Cardiac muscle cell (in vitro differentiated cells and primary cell): ENCODE data around the gene PROC. TPM values are rescaled to one million over a fixed set of nuclear protein-coding genes. Genes with fewer than 3 reads are reported as not detected.

Experiments
- DNase-seq, 2 donors: peaks; one replicate each; pipeline versions ENCODE4 v3.0.0 to v3.0.0-alpha.2; 2010 to 2017; ENCODE audit warnings: low read depth in 1 of 2, low spot score in 1 of 2
- H3K27ac ChIP-seq: fragments of 200-600 bp; sonication (generic); 2 replicates; pipeline ENCODE4 v1.5.1; 2016
- H3K27me3 ChIP-seq: fragments of 200-600 bp; sonication (generic); 2 replicates; pipeline ENCODE4 v1.6.0; 2016; ENCODE audit warnings: control low read depth
- H3K36me3 ChIP-seq: fragments of 200-600 bp; sonication (generic); 2 replicates; pipeline ENCODE4 v1.5.1; 2016; ENCODE audit warnings: control low read depth
- H3K4me1 ChIP-seq: fragments of 200-600 bp; sonication (generic); 2 replicates; pipeline ENCODE4 v1.8.1; 2017; ENCODE audit warnings: low read depth, mild to moderate bottlenecking, mixed run types
- H3K4me3 ChIP-seq: fragments of 200-600 bp; sonication (generic); 2 replicates; pipeline ENCODE4 v1.5.1; 2016; ENCODE audit warnings: mild to moderate bottlenecking
- H3K9me3 ChIP-seq: fragments of 200-600 bp; sonication (generic); 2 replicates; pipeline ENCODE4 v1.5.1; 2017; ENCODE audit warnings: low read depth, mild to moderate bottlenecking, control low read depth
- CTCF ChIP-seq: IDR thresholded peaks from 2 replicates; pipeline ENCODE4 v1.5.1; 2012; ENCODE audit warnings: low read depth, mild to moderate bottlenecking, low read length
- polyA plus RNA-seq: library from polyadenylated mRNA; unstranded; fragments of >200 nt; fragmentation: Nextera tagmentation; extraction: Ambion mirVana; gene quantifications from 2 replicates; pipeline ENCODE4 v1.2.1, GENCODE V29; 2016
- total RNA-seq: library from RNA; depleted of rRNA; stranded (reverse); fragments of >200 nt; gene quantifications from 2 replicates; pipeline ENCODE4 v1.2.3, GENCODE V29; 2016

The PROC gene
- total and polyA plus RNA-seq, 2 experiments from 2014 or later: not detected

GRCh38 chr2:127377262-127377661 is 41.0 kb upstream of the PROC start:
- no peak for TF ChIP-seq CTCF
- Histone ChIP-seq H3K4me1 (no peaks in the 10 kb centered on the region), H3K36me3 (no peaks in the 10 kb centered on the region), H3K4me3 (no peak overlapping the region), H3K27ac (no peak overlapping the region), H3K9me3 (peaks cover 2% of the 10 kb centered on the region), H3K27me3 (no peaks in the 10 kb centered on the region)
- no peak for DNase-seq

GRCh38 chr2:127378720-127379119 is 39.5 kb upstream of the PROC start:
- no peak for DNase-seq
- H3K4me1 ChIP-seq: no peaks in the 10 kb centered on the region
- no peak overlapping the region for H3K27ac ChIP-seq
- H3K4me3 ChIP-seq: no peak overlapping the region
- no peaks in the 10 kb centered on the region for H3K27me3 ChIP-seq
- no peak for TF ChIP-seq CTCF
- H3K9me3 ChIP-seq: no peaks in the 10 kb centered on the region
- no peaks in the 10 kb centered on the region for H3K36me3 ChIP-seq

- Histone ChIP-seq H3K27me3 (no peaks in the 10 kb centered on the region), H3K36me3 (no peaks in the 10 kb centered on the region), H3K27ac (no peak overlapping the region)
Measured at GRCh38 chr2:127379712-127380355, 38.4 kb upstream of the PROC start.

GRCh38 chr2:127381762-127382161 is 36.5 kb upstream of the PROC start:
- DNase-seq: no peak
- TF ChIP-seq CTCF: no peak
- H3K4me1 ChIP-seq: peaks cover 5% of the 10 kb centered on the region
- H3K27me3 ChIP-seq: no peaks in the 10 kb centered on the region
- no peaks in the 10 kb centered on the region for H3K36me3 ChIP-seq
- H3K27ac ChIP-seq: no peak overlapping the region
- H3K4me3 ChIP-seq: no peak overlapping the region
- H3K9me3 ChIP-seq: no peaks in the 10 kb centered on the region

More at GRCh38 chr2:127379712-127380355, 38.4 kb upstream of the PROC start:
- Histone ChIP-seq H3K4me1 (no peaks in the 10 kb centered on the region), H3K9me3 (no peaks in the 10 kb centered on the region), H3K4me3 (no peak overlapping the region)
- DNase-seq: no peak
- TF ChIP-seq CTCF: no peak

- no peak overlapping the region for H3K4me3 ChIP-seq
- H3K36me3 ChIP-seq: no peaks in the 10 kb centered on the region
- H3K9me3 ChIP-seq: no peaks in the 10 kb centered on the region
- no peak for DNase-seq
- H3K4me1 ChIP-seq: peaks cover 5% of the 10 kb centered on the region
- no peak for TF ChIP-seq CTCF
- no peak overlapping the region for H3K27ac ChIP-seq
- H3K27me3 ChIP-seq: no peaks in the 10 kb centered on the region
Measured at GRCh38 chr2:127382831-127383230, 35.4 kb upstream of the PROC start.
